Ectodermal cell (in vitro differentiated cells): ENCODE results near the gene MDH1B.
"Not testable (repeated sequence)": the region's sequence is repeated elsewhere in the genome, so short reads cannot be mapped to it uniquely, and the experiment has no call there.

Source experiments
- H3K27ac ChIP-seq: 2 replicates; pipeline ENCODE4 v1.7.0; 2013; ENCODE audit warnings: mild to moderate bottlenecking, low read depth, low read length; ENCODE audit not compliant: insufficient read depth, poor library complexity, severe bottlenecking
- H3K27me3 ChIP-seq: 2 replicates; pipeline ENCODE4 v1.7.0; 2013; ENCODE audit warnings: mild to moderate bottlenecking, low read length; ENCODE audit not compliant: insufficient read depth, control insufficient read depth, poor library complexity, severe bottlenecking
- H3K36me3 ChIP-seq: one replicate; pipeline ENCODE4 v1.7.0; 2013; ENCODE audit warnings: low read length; ENCODE audit not compliant: control insufficient read depth, insufficient read depth
- H3K4me1 ChIP-seq: one replicate; pipeline ENCODE4 v1.7.0; 2013; ENCODE audit warnings: low read length; ENCODE audit not compliant: control insufficient read depth, insufficient read depth
- H3K4me3 ChIP-seq: 2 replicates; pipeline ENCODE4 v1.7.0; 2013; ENCODE audit warnings: low read depth, low read length, control low read depth; ENCODE audit not compliant: insufficient read depth
- H3K9me3 ChIP-seq: 2 replicates; pipeline ENCODE4 v1.7.0; 2013; ENCODE audit warnings: mild to moderate bottlenecking, low read length, moderate library complexity; ENCODE audit not compliant: control insufficient read depth
- WGBS, 2 experiments: methylation state at CpG; one replicate each; pipeline ENCODE4 v1.1.7; 2013; ENCODE audit warnings: missing lambda C conversion rate in 2 of 2; 5-methylcytosine and 5-hydroxymethylcytosine counted together

The MDH1B gene

DNA sequence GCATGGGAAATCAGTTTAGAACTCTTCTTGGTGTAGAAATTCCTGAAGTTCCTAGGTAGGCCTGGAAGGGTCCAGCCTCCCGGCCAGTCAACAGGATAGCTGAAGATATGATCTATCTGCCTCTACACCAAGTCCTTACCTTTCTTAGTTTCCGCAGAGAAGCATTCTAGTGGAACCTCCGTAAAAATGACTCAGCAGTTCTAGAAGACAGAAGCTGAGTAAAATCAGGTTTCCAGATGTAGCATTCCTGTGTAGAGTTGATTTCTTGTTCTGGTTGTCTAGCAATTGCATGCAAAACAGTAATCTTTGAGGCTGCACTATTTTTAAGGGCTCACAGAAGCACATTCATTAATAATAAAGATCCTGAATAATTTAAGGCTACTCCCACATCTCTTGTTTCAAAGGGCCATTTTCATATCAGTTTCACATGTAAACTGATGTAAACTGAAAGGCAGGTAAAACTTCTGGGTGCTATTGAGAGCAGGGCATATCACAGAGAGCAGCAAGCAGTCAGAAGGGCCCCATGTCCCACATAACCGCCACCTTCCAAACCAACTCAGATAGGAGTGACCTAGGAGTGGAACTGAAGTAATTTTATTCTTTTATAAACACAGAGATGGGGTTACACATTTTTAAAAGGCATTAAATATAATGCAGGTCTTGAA, 43.7 kb downstream of the MDH1B start:
- no peaks in the 10 kb centered on the region for H3K9me3 ChIP-seq
- H3K4me3 ChIP-seq, result no peak overlapping the region
- no peaks in the 10 kb centered on the region for H3K36me3 ChIP-seq
- H3K4me1 ChIP-seq, result no peaks in the 10 kb centered on the region
- no peaks in the 10 kb centered on the region for H3K27me3 ChIP-seq
- 82 to 96% methylated on average over 3 to 4 of the region's 4 CpGs for WGBS, 2 experiments
- H3K27ac ChIP-seq, result no peak overlapping the region

DNA sequence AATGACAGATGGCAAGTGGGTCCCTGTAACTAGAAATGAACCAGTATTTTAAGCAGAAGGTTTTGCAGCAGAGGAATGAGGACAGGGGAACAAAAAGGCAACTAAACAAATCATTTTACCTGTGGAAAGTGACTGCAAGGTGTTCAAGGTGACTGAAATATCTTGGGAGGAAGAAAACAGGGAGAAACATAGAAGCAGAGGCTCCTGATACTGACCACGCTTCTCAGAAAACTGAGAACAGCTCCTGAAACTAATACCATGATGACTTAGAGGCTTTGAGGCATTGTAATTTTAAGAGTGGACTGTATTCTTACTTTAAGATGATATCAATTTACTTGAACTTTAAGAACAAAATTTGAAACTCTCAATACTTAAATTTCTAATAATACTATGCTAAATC, 46.8 kb downstream of the MDH1B start, which contains the start of gene DYTN:
DYTN (minus strand) TSS at position 101 of the 400 bp plus-strand sequence. CDS start 117 bp downstream, outside the sequence.
- no peaks in the 10 kb centered on the region for H3K9me3 ChIP-seq
- H3K27ac ChIP-seq, result no peak within 1 kb of the TSS
- WGBS, 2 experiments, result 94 to 100% methylated on average over 1 of the region's 1 CpG
- no peaks in the 10 kb centered on the region for H3K4me1 ChIP-seq
- no peak within 1 kb of the TSS for H3K4me3 ChIP-seq
- no peaks in the 10 kb centered on the region for H3K27me3 ChIP-seq
- no peaks in the 10 kb centered on the region for H3K36me3 ChIP-seq

DNA sequence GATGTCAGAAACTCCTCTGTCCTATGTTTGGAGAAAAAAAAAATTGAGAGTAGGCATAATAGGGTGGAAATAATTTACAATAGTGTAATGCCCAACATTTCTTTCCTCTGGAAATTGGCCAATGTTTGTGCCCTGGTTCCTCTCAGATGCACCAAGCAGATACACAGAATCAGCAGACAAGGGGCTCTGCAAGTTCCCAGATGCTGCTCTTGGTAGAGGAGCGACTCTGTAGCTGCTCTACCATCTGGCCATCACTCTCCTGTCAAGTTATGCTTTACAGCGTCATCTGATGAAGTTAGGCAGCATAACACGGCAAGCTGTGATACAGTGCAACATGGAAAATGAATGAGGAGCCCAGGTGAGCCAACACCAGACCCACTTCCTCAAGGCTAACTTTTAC, 48.5 kb downstream of the MDH1B start:
- no peak overlapping the region for H3K4me3 ChIP-seq

DNA sequence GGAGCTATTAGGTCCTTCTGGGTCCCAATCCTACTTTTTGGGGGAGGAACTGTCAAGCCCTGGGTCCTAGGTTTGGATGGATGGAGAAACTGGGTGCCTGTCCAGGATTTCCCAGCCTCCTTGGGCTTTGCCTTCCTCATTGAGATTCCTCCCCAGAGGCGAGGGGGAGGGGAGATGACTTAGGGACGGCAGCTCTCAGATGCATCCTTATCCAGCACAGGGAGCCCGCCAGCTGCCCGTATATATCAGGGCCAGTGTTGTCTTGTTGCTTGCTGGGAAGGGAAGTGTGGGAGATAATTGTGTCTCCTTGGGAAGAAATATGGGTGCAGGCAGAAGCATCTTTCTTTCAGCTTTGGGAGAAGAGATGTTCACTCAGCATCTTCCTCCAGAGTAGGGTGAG, 49.9 kb downstream of the MDH1B start:
- not testable (repeated sequence) for H3K27me3 ChIP-seq, H3K4me1 ChIP-seq, H3K9me3 ChIP-seq, H3K36me3 ChIP-seq, H3K4me3 ChIP-seq, H3K27ac ChIP-seq
- 55 to 67% methylated on average over 4 of the region's 4 CpGs for WGBS, 2 experiments

More for the DNA sequence above, 48.5 kb downstream of the MDH1B start:
- Histone ChIP-seq H3K4me1 (no peaks in the 10 kb centered on the region), H3K27ac (no peak overlapping the region), H3K27me3 (no peaks in the 10 kb centered on the region), H3K36me3 (no peaks in the 10 kb centered on the region), H3K9me3 (no peaks in the 10 kb centered on the region)
- WGBS, 2 experiments, result 80 to 90% methylated on average over 3 of the region's 3 CpGs

DNA sequence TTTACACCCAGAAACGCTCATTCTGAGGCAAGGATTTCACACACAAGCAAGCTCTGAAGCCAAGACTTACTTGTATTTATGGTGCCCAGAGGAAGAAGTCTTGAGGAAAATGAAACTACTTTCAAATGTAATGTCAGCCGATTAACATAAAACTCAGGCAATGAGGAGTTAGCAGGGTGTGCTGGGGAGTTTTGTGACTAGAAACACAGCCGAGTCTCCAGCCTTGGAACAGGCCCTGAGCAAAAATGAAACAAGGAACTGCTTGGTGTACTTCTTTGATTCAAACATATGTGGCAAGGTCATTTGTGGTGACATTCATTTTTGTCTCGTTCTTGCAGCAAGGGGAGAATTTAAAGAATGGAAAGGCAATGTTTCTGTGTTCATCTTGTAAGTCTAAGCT, 51.4 kb downstream of the MDH1B start:
- Histone ChIP-seq H3K27ac (no peak overlapping the region), H3K27me3 (no peaks in the 10 kb centered on the region), H3K4me3 (no peak overlapping the region), H3K4me1 (no peaks in the 10 kb centered on the region), H3K36me3 (no peaks in the 10 kb centered on the region), H3K9me3 (no peaks in the 10 kb centered on the region)
- WGBS, 2 experiments, result 88 to 94% methylated on average over 4 of the region's 4 CpGs

DNA sequence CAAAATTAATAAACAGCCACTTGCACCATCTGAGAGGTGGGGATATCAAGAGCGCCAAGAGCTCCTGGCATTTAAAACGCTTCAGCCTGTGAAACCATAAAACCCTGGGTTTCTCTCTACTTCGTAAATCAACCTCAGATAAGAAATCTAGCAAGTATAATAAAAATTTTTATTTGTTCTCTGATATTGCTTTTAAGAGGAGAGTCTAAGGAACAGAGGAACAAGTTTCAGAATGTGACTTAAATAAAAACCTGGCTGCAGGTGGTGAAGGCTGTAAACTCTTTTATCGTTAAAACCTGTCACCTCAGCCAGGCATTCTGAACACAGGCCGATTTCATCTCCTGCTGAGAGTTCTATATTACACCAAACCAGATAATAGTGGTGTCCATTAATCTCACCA, 56.8 kb downstream of the MDH1B start:
- 88 to 89% methylated on average over 4 to 5 of the region's 5 CpGs for WGBS, 2 experiments
- H3K36me3 ChIP-seq, result no peaks in the 10 kb centered on the region
- H3K4me3 ChIP-seq, result no peak overlapping the region
- no peaks in the 10 kb centered on the region for H3K4me1 ChIP-seq
- no peak overlapping the region for H3K27ac ChIP-seq
- H3K9me3 ChIP-seq, result no peaks in the 10 kb centered on the region
- no peaks in the 10 kb centered on the region for H3K27me3 ChIP-seq

DNA sequence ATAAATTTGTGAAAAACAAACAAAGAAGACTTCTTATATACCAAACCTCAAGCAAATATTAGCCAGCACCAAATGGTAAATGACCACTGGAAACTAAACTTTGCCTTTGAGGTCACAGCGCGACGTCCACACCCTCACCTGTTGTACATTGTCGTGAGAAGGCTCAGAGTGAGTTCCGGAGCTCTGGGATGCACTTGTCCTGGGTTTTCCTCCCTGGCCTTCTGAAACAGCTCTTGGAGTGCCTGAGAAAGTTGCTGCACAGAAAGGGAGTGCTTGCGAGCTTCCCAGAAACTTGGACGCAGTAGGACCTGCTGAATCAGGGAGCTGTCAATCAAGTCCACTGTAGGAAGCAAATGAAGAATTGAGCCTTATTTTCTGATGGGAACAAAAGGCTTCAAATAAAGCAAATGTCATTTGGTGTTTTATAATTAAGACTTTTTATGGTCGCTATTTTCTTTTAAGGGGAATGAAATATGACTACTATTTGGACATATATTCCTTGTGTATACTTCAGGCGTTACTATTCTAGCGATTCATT, 57.9 kb downstream of the MDH1B start:
- H3K4me1 ChIP-seq, result no peaks in the 10 kb centered on the region
- no peak overlapping the region for H3K4me3 ChIP-seq
- no peaks in the 10 kb centered on the region for H3K9me3 ChIP-seq
- 91 to 95% methylated on average over 10 of the region's 10 CpGs for WGBS, 2 experiments
- H3K27ac ChIP-seq, result no peak overlapping the region
- no peaks in the 10 kb centered on the region for H3K27me3 ChIP-seq
- H3K36me3 ChIP-seq, result no peaks in the 10 kb centered on the region

DNA sequence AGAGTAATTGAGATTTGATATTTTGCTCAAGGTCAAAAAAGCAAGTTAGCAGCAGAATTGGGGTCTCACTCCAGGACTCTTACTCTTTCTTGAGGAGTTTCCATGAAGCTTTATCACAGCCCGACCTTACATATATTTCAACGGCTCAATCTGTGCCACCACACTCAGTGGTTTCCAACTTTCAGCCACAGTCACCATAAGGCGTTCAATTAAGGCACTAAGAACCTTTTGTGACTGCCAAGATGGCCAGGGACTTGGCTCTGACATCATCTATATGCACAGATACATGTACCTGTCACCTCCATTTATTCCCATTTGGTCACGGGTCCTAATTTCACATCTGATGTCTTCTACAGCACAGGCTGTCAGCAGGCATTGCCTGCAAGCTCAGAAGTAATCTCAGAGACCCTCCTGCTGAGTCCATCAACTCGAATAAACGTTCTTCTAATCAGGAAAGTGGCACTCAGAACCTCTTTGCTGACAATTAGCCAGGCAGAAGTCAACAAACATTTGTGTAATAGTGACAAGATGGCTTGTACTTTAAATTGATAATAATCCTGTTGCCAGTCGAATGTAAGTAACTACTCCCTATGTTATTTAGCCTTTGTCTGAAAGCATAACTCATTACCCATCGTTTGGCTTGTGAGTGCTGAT, 63.0 kb downstream of the MDH1B start:
- H3K36me3 ChIP-seq, result no peaks in the 10 kb centered on the region
- no peaks in the 10 kb centered on the region for H3K4me1 ChIP-seq
- H3K4me3 ChIP-seq, result no peak overlapping the region
- H3K27me3 ChIP-seq, result no peaks in the 10 kb centered on the region
- no peak overlapping the region for H3K27ac ChIP-seq
- no peaks in the 10 kb centered on the region for H3K9me3 ChIP-seq
- WGBS, 2 experiments, result 91 to 92% methylated on average over 8 of the region's 8 CpGs

DNA sequence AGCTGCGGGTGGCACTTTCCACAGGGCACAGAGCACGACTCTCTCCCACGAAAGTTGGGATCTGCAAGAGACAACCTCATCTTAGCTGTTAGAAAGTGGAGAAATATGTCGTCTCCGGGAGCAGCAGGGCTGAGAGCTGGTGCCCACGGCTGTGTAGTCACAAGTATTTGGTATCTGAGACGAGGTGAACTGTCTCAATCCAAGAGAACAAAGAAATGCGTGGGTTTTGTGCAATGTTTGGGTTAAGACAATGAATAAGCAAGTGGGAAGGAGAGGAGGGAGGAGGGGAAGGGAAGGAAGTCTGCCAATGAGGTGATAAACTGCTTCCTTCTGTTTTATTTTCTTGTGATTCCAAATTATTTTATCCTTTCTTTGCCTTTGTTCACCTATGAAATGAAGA, 65.0 kb downstream of the MDH1B start:
- Histone ChIP-seq H3K4me1 (no peaks in the 10 kb centered on the region), H3K36me3 (no peaks in the 10 kb centered on the region), H3K27me3 (no peaks in the 10 kb centered on the region), H3K27ac (no peak overlapping the region), H3K9me3 (no peaks in the 10 kb centered on the region), H3K4me3 (no peak overlapping the region)
- 78% methylated on average over 8 of the region's 8 CpGs for WGBS, 2 experiments

DNA sequence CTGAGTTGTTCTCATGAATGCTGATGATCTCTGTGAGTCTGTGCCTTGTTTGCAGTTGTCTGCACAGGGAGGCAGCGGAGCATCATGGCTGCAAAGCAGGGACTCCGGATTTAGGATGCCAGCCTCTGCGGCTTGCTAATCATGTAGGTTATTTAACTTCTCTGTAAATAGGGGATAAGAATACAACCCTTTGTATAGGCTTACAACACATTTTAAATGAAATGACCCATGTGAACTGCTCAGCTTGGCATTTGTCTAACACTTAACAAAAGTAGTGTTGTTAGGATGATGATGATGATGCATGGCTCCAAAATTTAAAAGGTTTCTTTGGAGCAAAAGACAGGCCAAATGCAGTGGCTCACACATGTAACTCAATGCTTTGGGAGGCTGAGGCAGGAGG, 66.3 kb downstream of the MDH1B start:
- 67 to 79% methylated on average over 2 to 3 of the region's 3 CpGs for WGBS, 2 experiments
- Histone ChIP-seq H3K27me3 (no peaks in the 10 kb centered on the region), H3K9me3 (no peaks in the 10 kb centered on the region)

More for the DNA sequence above, 66.3 kb downstream of the MDH1B start:
- no peak overlapping the region for H3K27ac ChIP-seq
- no peaks in the 10 kb centered on the region for H3K4me1 ChIP-seq
- no peak overlapping the region for H3K4me3 ChIP-seq
- no peaks in the 10 kb centered on the region for H3K36me3 ChIP-seq
